T-cell (primary cell): ENCODE measurements around the gene DPP7. TPM values are rescaled to one million over a fixed set of nuclear protein-coding genes. Genes with fewer than 3 reads are reported as not detected.

Experiments
- ATAC-seq, 4 experiments: fragments of 200-7000 bp in 3 of 4; fragments of 150-1000 bp in 1 of 4; cut with Tn5 transposase; replicated peaks in 1 of 4; 1 replicate in 3 of 4; 2 replicates in 1 of 4; pipeline ENCODE4 v1.10.0; 2021; ENCODE audit warnings: moderate library complexity in 3 of 4, mild to moderate bottlenecking in 2 of 4, moderate number of reproducible peaks in 1 of 4
- CTCF ChIA-PET, 2 donors: fragments of 300-600 bp; sonication (Branson Sonifier 250); formaldehyde crosslinking; loops; one replicate each; lab custom pipeline; 2022; ENCODE audit warnings: antibody characterized with exemption in 2 of 2; lab: Charles Lee
- POLR2A ChIA-PET, 2 donors: fragments of 300-600 bp; sonication (Branson Sonifier 250); formaldehyde crosslinking; loops; one replicate each; lab custom pipeline; 2022; ENCODE audit warnings: antibody characterized with exemption in 2 of 2; lab: Charles Lee
- DNase-seq, 35 experiments: peaks; one replicate each; pipeline versions ENCODE4 v3.0.0 to v3.0.0-alpha.2; 2013 to 2023
- H3K27ac ChIP-seq: one replicate; pipeline ENCODE4 v1.5.1; 2013; ENCODE audit warnings: low read length
- H3K27me3 ChIP-seq, 2 experiments: replicated peaks in 1 of 2; 1 replicate in 1 of 2; 2 replicates in 1 of 2; pipeline versions ENCODE4 v1.6.1 to v1.7.0; 2013; ENCODE audit warnings: low read length in 1 of 2, mixed read lengths in 1 of 2; ENCODE audit not compliant: control insufficient read depth in 2 of 2, insufficient read depth in 2 of 2; ENCODE audit errors: extremely low read depth in 1 of 2
- H3K36me3 ChIP-seq, 2 donors: 1 replicate in 1 of 2; 2 replicates in 1 of 2; pipeline versions ENCODE4 v1.6.1 to v1.7.0; 2013; ENCODE audit warnings: low read length in 1 of 2; ENCODE audit not compliant: control insufficient read depth in 2 of 2, insufficient read depth in 1 of 2; ENCODE audit errors: extremely low read depth in 1 of 2
- H3K4me1 ChIP-seq, 2 experiments: 1 replicate in 1 of 2; 2 replicates in 1 of 2; pipeline versions ENCODE4 v1.6.1 to v1.7.0; 2013; ENCODE audit warnings: low read length in 2 of 2, mixed read lengths in 1 of 2; ENCODE audit not compliant: insufficient read depth in 2 of 2, control insufficient read depth in 1 of 2; ENCODE audit errors: extremely low read depth in 1 of 2
- H3K4me3 ChIP-seq, 2 donors: 1 replicate in 1 of 2; 2 replicates in 1 of 2; pipeline versions ENCODE4 v1.5.1 to v1.7.0; 2013; ENCODE audit warnings: mild to moderate bottlenecking in 2 of 2, low read length in 1 of 2, moderate library complexity in 1 of 2; ENCODE audit not compliant: control insufficient read depth in 1 of 2; ENCODE audit errors: extremely low read depth in 1 of 2
- H3K9me3 ChIP-seq: 2 replicates; pipeline ENCODE4 v1.7.0; 2013
- H3K27ac Mint-ChIP-seq, 2 donors: one replicate each; pipeline ENCODE4 v1.8.0; 2020 to 2021; ENCODE audit warnings: mild to moderate bottlenecking in 2 of 2, mixed read lengths in 2 of 2
- H3K27me3 Mint-ChIP-seq, 2 donors: one replicate each; pipeline ENCODE4 v1.8.0; 2021 to 2022; ENCODE audit warnings: mixed read lengths in 2 of 2
- H3K36me3 Mint-ChIP-seq: one replicate; pipeline ENCODE4 v1.8.0; 2021; ENCODE audit warnings: mixed read lengths
- H3K4me1 Mint-ChIP-seq, 3 donors: one replicate each; pipeline ENCODE4 v1.8.0; 2020 to 2022; ENCODE audit warnings: mixed read lengths in 3 of 3, mild to moderate bottlenecking in 1 of 3
- H3K4me3 Mint-ChIP-seq, 3 donors: one replicate each; pipeline ENCODE4 v1.8.0; 2020 to 2022; ENCODE audit warnings: mild to moderate bottlenecking in 3 of 3, mixed read lengths in 3 of 3, moderate library complexity in 3 of 3
- H3K9me3 Mint-ChIP-seq, 3 donors: one replicate each; pipeline ENCODE4 v1.8.0; 2020 to 2022; ENCODE audit warnings: mixed read lengths in 3 of 3
- WGBS: methylation state at CpG from one replicate; pipeline ENCODE4 v1.1.5; 2013; ENCODE audit warnings: missing lambda C conversion rate; ENCODE audit not compliant: insufficient coverage; 5-methylcytosine and 5-hydroxymethylcytosine counted together
- total RNA-seq, 35 experiments: library from RNA in 6 of 35; stranded (reverse) in 6 of 35; fragments of 120-200 nt in 1 of 35; gene quantifications; one replicate each; pipeline versions ENCODE4 v1.2.1 to v1.2.4 and lab custom pipeline; 2013 to 2026

Gene DPP7
- total RNA-seq, 5 donors from 2014 or later (not counting 1 experiment from before 2014, with no cell fraction given): 246 to 469 (median 425) TPM

DNA sequence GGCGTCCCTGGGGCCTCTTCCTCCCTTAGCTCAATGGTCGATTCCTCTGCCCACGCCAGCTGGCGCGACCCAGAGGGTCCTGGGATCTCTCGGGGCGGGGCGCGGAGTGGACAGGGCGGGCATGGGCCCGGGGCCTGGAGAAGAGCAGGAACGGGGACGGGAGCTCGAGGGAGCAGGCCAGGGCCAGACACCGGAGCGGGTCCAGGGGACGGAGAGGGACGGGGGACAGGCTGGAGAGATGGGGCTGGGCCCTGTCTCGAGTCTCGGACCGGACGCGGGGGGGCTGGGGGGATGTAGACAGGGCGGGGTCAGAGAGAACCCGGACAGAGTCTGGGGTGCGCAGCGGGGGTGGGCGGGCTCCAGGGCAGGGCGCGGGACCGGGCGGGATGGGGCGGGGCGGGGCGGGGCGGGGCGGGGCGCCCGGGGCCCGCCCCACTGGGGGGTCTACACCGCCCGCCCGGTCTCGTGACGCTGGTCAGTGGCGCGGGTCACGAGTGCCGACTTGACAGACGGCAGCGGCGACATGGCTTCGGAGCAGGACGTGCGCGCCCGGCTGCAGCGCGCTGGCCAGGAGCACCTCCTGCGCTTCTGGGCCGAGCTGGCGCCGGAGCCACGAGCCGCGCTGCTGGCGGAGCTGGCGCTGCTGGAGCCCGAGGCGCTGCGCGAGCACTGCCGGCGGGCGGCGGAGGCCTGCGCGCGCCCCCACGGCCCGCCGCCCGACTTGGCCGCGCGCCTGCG, 37.4 kb downstream of the DPP7 start, which contains the start of gene UAP1L1:
TSS of gene UAP1L1 (plus strand) at position 508 of the 738 bp plus-strand sequence. CDS start at position 524, 16 bp downstream.
- POLR2A ChIA-PET: interaction anchor here in 1 of 2 donors (0.6 to 1.0 kb wide), 2 partner anchors 10 to 196 kb away, joined by 4 read pairs; partner anchors contain the start of gene MAN1B1
- no peaks in the 10 kb centered on the region for H3K27me3 Mint-ChIP-seq

GRCh38 chr9:137076636-137077009, 37.9 kb downstream of the DPP7 start:
- Histone ChIP-seq H3K9me3 (no peaks in the 10 kb centered on the region), H3K36me3 (peaks cover 0 to 13% of the 10 kb centered on the region in 2 donors), H3K4me3 (no peak overlapping the region), H3K27me3 (peaks cover 0 to 6% of the 10 kb centered on the region in 2 experiments), H3K4me1 (peaks cover 0 to 23% of the 10 kb centered on the region in 2 experiments), H3K27ac (no peak overlapping the region)
- POLR2A ChIA-PET: interaction anchor here in 1 of 2 donors (1.0 kb wide), 1 partner anchor 10 kb away, joined by 4 read pairs; the partner anchor contains the start of gene MAN1B1
- no peaks in the 10 kb centered on the region for H3K9me3 Mint-ChIP-seq
- DNase-seq (no peak), ATAC-seq (no peak)
- 70% methylated on average over 11 of the region's 15 CpGs for WGBS
- H3K27ac Mint-ChIP-seq: no peak overlapping the region
- H3K4me3 Mint-ChIP-seq: peak overlapping the region; percentile 63 to 72 (median 64)
- peaks cover 4% of the 10 kb centered on the region for H3K36me3 Mint-ChIP-seq
- peaks cover 4 to 9% (median 5%) of the 10 kb centered on the region in 3 donors for H3K4me1 Mint-ChIP-seq
- CTCF ChIA-PET: no interaction called here
- H3K27me3 Mint-ChIP-seq: no peaks in the 10 kb centered on the region

More for the DNA sequence above, 37.4 kb downstream of the DPP7 start, which contains the start of gene UAP1L1:
- peaks cover 0 to 14% of the 10 kb centered on the region in 2 donors for H3K36me3 ChIP-seq
- CTCF ChIA-PET: no interaction called here
- DNase-seq: peak in 18 of 35 experiments; percentile 8 to 73 (median 32)
- H3K4me1 Mint-ChIP-seq: peaks cover 4 to 9% (median 5%) of the 10 kb centered on the region in 3 donors
- H3K27ac Mint-ChIP-seq: no peak within 1 kb of the TSS
- peaks cover 0 to 6% of the 10 kb centered on the region in 2 experiments for H3K27me3 ChIP-seq
- WGBS: 2% methylated on average over 68 of the region's 87 CpGs
- peaks cover 8% of the 10 kb centered on the region for H3K36me3 Mint-ChIP-seq
- ATAC-seq: peak; percentile 73 to 80 (median 78)
- H3K9me3 ChIP-seq: no peaks in the 10 kb centered on the region
- peaks cover 0 to 23% of the 10 kb centered on the region in 2 experiments for H3K4me1 ChIP-seq
- peak within 1 kb of the TSS; percentile 52 to 63 for H3K4me3 ChIP-seq
- no peaks in the 10 kb centered on the region for H3K9me3 Mint-ChIP-seq
- peak within 1 kb of the TSS; percentile 67 to 72 (median 70) for H3K4me3 Mint-ChIP-seq
- peak within 1 kb of the TSS; percentile 34 for H3K27ac ChIP-seq

DNA sequence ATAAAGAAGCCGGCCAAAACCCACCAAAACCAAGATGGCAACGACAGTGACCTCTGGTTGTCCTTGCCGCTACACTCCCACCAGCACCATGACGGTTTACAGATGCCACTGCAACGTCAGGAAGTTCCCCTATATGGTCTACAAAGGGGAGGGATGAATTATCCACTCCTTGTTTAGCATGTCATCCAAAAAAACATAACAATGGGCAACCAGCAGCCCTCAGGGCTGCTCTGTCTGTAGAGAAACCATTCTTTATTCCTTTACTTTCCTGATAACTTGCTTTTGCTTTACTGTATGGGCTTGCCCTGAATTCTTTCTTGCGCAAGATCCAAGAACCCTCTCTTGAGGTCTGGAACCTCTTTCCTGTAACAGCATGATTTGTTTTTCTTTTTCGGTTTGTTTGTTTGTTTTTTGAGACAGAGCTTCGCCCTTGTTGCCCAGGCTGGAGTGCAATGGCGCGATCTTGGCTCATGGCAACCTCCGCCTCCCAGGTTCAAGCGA, 39.2 kb downstream of the DPP7 start:
- Mint-ChIP-seq H3K27me3 (no peaks in the 10 kb centered on the region), H3K4me3 (peak overlapping the region in 1 of 3 donors; percentile 7), H3K36me3 (peaks cover 3% of the 10 kb centered on the region), H3K9me3 (no peaks in the 10 kb centered on the region), H3K27ac (no peak overlapping the region), H3K4me1 (peaks cover 11 to 18% (median 15%) of the 10 kb centered on the region in 3 donors)
- no peak overlapping the region for H3K27ac ChIP-seq
- peaks cover 0 to 6% of the 10 kb centered on the region in 2 experiments for H3K27me3 ChIP-seq
- ChIA-PET POLR2A (no interaction called here), CTCF (no interaction called here)
- WGBS: 100% methylated on average over 2 of the region's 12 CpGs
- no peaks in the 10 kb centered on the region for H3K9me3 ChIP-seq
- peaks cover 2 to 32% of the 10 kb centered on the region in 2 experiments for H3K4me1 ChIP-seq
- ATAC-seq: no peak
- peaks cover 0 to 5% of the 10 kb centered on the region in 2 donors for H3K36me3 ChIP-seq
- DNase-seq: no peak
- no peak overlapping the region for H3K4me3 ChIP-seq

DNA sequence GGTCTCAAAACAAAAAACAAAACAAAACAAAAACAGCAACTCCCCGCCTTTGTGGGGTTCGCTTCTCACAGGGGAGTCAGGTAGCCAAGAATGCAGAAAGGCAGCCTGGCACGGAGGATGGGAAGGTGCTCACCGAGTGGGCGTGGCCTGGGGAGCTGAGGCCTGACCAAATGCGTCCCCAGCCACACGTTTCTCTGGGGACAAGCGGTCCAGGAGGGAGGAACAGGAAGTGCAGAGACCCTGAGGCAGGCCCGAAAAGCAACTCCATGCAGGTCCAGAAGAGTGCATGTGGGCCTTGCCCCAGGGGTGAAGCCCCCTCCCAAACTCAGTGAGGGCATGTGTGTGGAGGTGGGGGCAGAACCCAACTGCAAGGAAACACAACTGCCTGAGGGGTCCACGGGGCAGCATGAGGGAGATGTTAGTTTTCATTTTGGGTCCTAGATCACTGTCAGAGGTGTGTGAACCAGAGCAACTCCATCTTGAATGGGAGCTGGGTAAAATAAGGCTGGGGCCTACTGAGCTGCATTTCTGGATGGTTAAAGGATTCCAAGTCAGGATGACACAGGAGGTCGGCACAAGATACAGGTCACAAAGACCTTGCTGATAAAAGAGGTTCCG, 39.8 kb downstream of the DPP7 start:
- H3K4me3 Mint-ChIP-seq: no peak overlapping the region
- Histone ChIP-seq H3K4me1 (peaks cover 2 to 32% of the 10 kb centered on the region in 2 experiments), H3K27me3 (peaks cover 0 to 6% of the 10 kb centered on the region in 2 experiments), H3K36me3 (peaks cover 0 to 1% of the 10 kb centered on the region in 2 donors), H3K9me3 (no peaks in the 10 kb centered on the region), H3K4me3 (no peak overlapping the region), H3K27ac (no peak overlapping the region)
- ATAC-seq: no peak
- peaks cover 9 to 16% (median 12%) of the 10 kb centered on the region in 3 donors for H3K4me1 Mint-ChIP-seq
- 90% methylated on average over 10 of the region's 12 CpGs for WGBS
- no peak overlapping the region for H3K27ac Mint-ChIP-seq
- POLR2A ChIA-PET: no interaction called here
- H3K36me3 Mint-ChIP-seq: peaks cover under 1% of the 10 kb centered on the region
- DNase-seq: no peak
- H3K27me3 Mint-ChIP-seq: no peaks in the 10 kb centered on the region
- CTCF ChIA-PET: no interaction called here
- no peaks in the 10 kb centered on the region for H3K9me3 Mint-ChIP-seq

GRCh38 chr9:137073992-137074399, 40.5 kb downstream of the DPP7 start:
- no peaks in the 10 kb centered on the region for H3K27me3 Mint-ChIP-seq
- H3K27ac Mint-ChIP-seq: no peak overlapping the region
- peaks cover 8 to 14% (median 10%) of the 10 kb centered on the region in 3 donors for H3K4me1 Mint-ChIP-seq
- Histone ChIP-seq H3K4me3 (no peak overlapping the region), H3K4me1 (peaks cover 5 to 35% of the 10 kb centered on the region in 2 experiments), H3K9me3 (no peaks in the 10 kb centered on the region), H3K36me3 (no peaks in the 10 kb centered on the region), H3K27ac (no peak overlapping the region), H3K27me3 (peaks cover 0 to 13% of the 10 kb centered on the region in 2 experiments)
- DNase-seq (no peak), ATAC-seq (no peak)
- no peak overlapping the region for H3K4me3 Mint-ChIP-seq
- ChIA-PET CTCF (no interaction called here), POLR2A (no interaction called here)
- H3K36me3 Mint-ChIP-seq: no peaks in the 10 kb centered on the region
- H3K9me3 Mint-ChIP-seq: no peaks in the 10 kb centered on the region
- 84% methylated on average over 7 of the region's 8 CpGs for WGBS

DNA sequence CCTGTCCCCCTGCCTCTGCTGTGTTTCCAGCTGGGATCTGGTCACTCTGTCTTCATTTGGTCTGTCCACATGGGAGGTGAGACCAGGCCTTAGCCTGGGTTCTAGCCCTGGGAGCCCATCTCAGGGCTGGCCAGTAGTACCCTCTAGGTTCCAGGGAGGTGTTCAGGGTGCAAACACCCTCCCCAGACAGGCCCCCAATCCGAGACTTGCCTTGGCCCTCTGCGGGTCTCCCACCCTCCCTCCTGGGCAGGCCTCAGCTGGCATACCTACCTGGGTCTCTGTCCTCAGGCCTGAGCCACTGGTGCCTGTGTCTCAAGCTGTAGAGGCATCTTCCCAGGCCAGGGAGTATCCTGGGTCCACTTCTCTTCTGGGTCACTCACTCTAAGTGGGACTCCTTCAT, 43.3 kb downstream of the DPP7 start:
- H3K4me3 ChIP-seq: no peak overlapping the region
- H3K27ac ChIP-seq: no peak overlapping the region
- ATAC-seq (no peak), DNase-seq (no peak)
- 78% methylated on average over 2 of the region's 2 CpGs for WGBS
- peaks cover 5 to 28% of the 10 kb centered on the region in 2 experiments for H3K4me1 ChIP-seq
- peak overlapping the region in 1 of 2 donors; percentile 44 for H3K27ac Mint-ChIP-seq
- H3K9me3 Mint-ChIP-seq: no peaks in the 10 kb centered on the region
- H3K36me3 ChIP-seq: no peaks in the 10 kb centered on the region
- no peaks in the 10 kb centered on the region for H3K9me3 ChIP-seq
- H3K36me3 Mint-ChIP-seq: no peaks in the 10 kb centered on the region
- H3K4me1 Mint-ChIP-seq: peaks cover 12 to 15% (median 14%) of the 10 kb centered on the region in 3 donors
- peak overlapping the region; percentile 68 to 73 (median 68) for H3K4me3 Mint-ChIP-seq
- peaks cover 3% of the 10 kb centered on the region in 2 donors for H3K27me3 Mint-ChIP-seq
- POLR2A ChIA-PET: no interaction called here
- CTCF ChIA-PET: interaction anchor here in 1 of 2 donors (1.0 kb wide), 1 partner anchor 25 kb away, joined by 4 read pairs; the partner anchor contains the start of gene NPDC1
- peaks cover 0 to 19% of the 10 kb centered on the region in 2 experiments for H3K27me3 ChIP-seq
